Activated naive CD8-positive, alpha-beta T cell treated with anti-CD3 and anti-CD28 coated beads, Interleukin-2, amount 50 U/mL, for 16 hours (primary cell): ENCODE results near the gene KCNJ10.

Experiments used
- DNase-seq: peaks from one replicate; pipeline ENCODE4 v3.0.0-alpha.2; 2020; ENCODE audit warnings: low read depth, low spot score

The KCNJ10 gene

GRCh38 chr1:160099716-160100375 lies 29.9 kb upstream of the KCNJ10 start:
- no peak for DNase-seq

- DNase-seq, result peak; percentile 98
Observed at GRCh38 chr1:160098852-160099561, 29.0 kb upstream of the KCNJ10 start.

- DNase-seq, result peak; percentile 85
Observed at GRCh38 chr1:160097911-160098851, 28.2 kb upstream of the KCNJ10 start, which contains the start of gene IGSF8. Gene IGSF8 (minus strand): TSS chr1:160098619. CDS start chr1:160098472, 147 bp downstream.

- DNase-seq, result no peak
Observed at GRCh38 chr1:160097151-160097910, 27.4 kb upstream of the KCNJ10 start.

- DNase-seq, result no peak
Observed at GRCh38 chr1:160096274-160097116, 26.5 kb upstream of the KCNJ10 start.

GRCh38 chr1:160095382-160096105 lies 25.6 kb upstream of the KCNJ10 start:
- no peak for DNase-seq

GRCh38 chr1:160094806-160095205 lies 24.8 kb upstream of the KCNJ10 start:
- DNase-seq, result no peak

GRCh38 chr1:160094291-160094625 lies 24.3 kb upstream of the KCNJ10 start:
- no peak for DNase-seq

- DNase-seq, result no peak
Observed at GRCh38 chr1:160093624-160094290, 23.8 kb upstream of the KCNJ10 start.

GRCh38 chr1:160093069-160093395 lies 23.1 kb upstream of the KCNJ10 start:
- no peak for DNase-seq

- DNase-seq, result no peak
Observed at GRCh38 chr1:160092366-160093068, 22.6 kb upstream of the KCNJ10 start.

- no peak for DNase-seq
Observed at GRCh38 chr1:160091666-160092223, 21.8 kb upstream of the KCNJ10 start.

GRCh38 chr1:160090760-160091159 lies 20.8 kb upstream of the KCNJ10 start:
- DNase-seq, result no peak

GRCh38 chr1:160089883-160090282 lies 19.9 kb upstream of the KCNJ10 start:
- no peak for DNase-seq

GRCh38 chr1:160087118-160087662 lies 17.2 kb upstream of the KCNJ10 start:
- no peak for DNase-seq

- DNase-seq, result no peak
Observed at GRCh38 chr1:160086456-160086892, 16.5 kb upstream of the KCNJ10 start.

- DNase-seq, result peak; percentile 55
Observed at GRCh38 chr1:160085686-160086455, 15.9 kb upstream of the KCNJ10 start.
